ENCODE results near the gene L1CAM.

GRCh38 chrX:153901753-153902140 is 15.8 kb upstream of the L1CAM start:
- no peak for TF ChIP-seq SIN3A (IDR thresholded peaks at IDR 0.05; ENCODE audit: borderline replicate concordance, insufficient read depth, low read length)
- no peak for TF ChIP-seq REST (IDR thresholded peaks at IDR 0.05; ENCODE audit: insufficient read depth in 1 of 2, low read depth in 2 of 2, low read length in 2 of 2)
- TF ChIP-seq POLR2AphosphoS5 (IDR thresholded peaks at IDR 0.05; ENCODE audit: low read depth, low read length): no peak
- TF ChIP-seq TAF1 (IDR thresholded peaks at IDR 0.05; ENCODE audit: borderline replicate concordance, insufficient read depth, low read length): no peak
